ENCODE measurements around the gene DMD.

The DMD gene

DNA sequence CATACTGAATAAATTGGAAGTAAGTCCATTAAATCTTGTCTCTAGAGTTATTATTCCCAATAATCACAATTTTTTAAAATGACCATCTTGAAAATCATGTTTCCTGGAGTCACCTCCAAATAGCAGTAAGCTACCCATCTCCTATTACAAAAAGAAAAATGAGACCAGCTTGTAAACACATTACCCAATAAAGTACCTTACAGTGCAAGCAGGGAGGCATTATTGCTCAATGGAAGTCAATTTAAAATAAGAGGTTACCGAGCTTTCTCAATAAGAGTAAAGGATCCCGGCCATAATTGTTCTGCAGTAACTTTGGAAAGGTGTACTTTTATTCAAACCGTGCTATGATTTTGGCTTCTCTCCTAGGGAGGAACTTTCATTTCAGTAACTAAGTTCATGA lies 78.0 kb downstream of the DMD start:
- Histone ChIP-seq H3K4me1 (ENCODE audit: insufficient read depth, low read length) (no peaks in the 10 kb centered on the region), H4K20me1 (ENCODE audit: insufficient read depth, low read length) (no peaks in the 10 kb centered on the region), H3K4me3 (ENCODE audit: low read depth in 1 of 2, low read length in 2 of 2) (no peak overlapping the region), H3K4me2 (ENCODE audit: insufficient read depth, low read length) (no peak overlapping the region), H3K9ac (ENCODE audit: low read depth, low read length) (no peak overlapping the region), H3K36me3 (ENCODE audit: insufficient read depth, low read length) (no peaks in the 10 kb centered on the region), H3K27me3 (ENCODE audit: insufficient read depth, low read length, poor library complexity) (no peaks in the 10 kb centered on the region), H3K27ac (ENCODE audit: low read length) (no peak overlapping the region), H3K9me3 (ENCODE audit: insufficient read depth, low read length, severe bottlenecking) (no peaks in the 10 kb centered on the region), H3K79me2 (ENCODE audit: insufficient read depth, low read length) (no peaks in the 10 kb centered on the region), H2AFZ (ENCODE audit: low read depth, low read length) (no peak overlapping the region)
- TF ChIP-seq, protein P1, sequence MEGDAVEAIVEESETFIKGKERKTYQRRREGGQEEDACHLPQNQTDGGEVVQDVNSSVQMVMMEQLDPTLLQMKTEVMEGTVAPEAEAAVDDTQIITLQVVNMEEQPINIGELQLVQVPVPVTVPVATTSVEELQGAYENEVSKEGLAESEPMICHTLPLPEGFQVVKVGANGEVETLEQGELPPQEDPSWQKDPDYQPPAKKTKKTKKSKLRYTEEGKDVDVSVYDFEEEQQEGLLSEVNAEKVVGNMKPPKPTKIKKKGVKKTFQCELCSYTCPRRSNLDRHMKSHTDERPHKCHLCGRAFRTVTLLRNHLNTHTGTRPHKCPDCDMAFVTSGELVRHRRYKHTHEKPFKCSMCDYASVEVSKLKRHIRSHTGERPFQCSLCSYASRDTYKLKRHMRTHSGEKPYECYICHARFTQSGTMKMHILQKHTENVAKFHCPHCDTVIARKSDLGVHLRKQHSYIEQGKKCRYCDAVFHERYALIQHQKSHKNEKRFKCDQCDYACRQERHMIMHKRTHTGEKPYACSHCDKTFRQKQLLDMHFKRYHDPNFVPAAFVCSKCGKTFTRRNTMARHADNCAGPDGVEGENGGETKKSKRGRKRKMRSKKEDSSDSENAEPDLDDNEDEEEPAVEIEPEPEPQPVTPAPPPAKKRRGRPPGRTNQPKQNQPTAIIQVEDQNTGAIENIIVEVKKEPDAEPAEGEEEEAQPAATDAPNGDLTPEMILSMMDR (IDR thresholded peaks at IDR 0.05; ENCODE audit: borderline replicate concordance, extremely low read depth, low read length, poor library complexity, severe bottlenecking): no peak
- TF ChIP-seq EZH2 (IDR thresholded peaks at IDR 0.05; ENCODE audit: borderline replicate concordance, low read depth, low read length, severe bottlenecking): no peak
- DNase-seq (no peak), ATAC-seq (ENCODE audit: insufficient read depth, low read depth) (no peak)

DNA sequence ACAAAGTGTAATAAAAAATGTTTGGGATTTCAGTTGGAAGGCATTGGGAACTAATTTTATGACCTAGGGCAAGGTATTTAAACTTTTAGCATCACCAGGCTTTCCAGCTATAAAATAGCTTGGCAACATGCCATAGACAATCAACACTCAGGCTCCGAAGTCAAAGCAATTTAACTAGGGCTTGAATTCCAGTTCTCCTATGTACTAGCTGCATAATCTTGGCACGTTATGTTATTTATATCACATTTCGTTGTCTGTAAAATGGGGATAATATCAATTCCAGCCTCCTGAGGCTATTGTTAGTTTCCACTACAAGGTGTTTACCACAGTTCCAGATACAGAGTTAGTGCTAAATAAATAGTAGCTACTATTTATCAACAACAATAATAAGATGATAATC lies 78.8 kb downstream of the DMD start:
- no peaks in the 10 kb centered on the region for H3K4me1 ChIP-seq (ENCODE audit: insufficient read depth, low read length)
- DNase-seq (no peak), ATAC-seq (ENCODE audit: insufficient read depth, low read depth) (no peak)
- no peak overlapping the region for H3K27ac ChIP-seq (ENCODE audit: low read length)
- no peak overlapping the region for H3K4me3 ChIP-seq (ENCODE audit: low read depth in 1 of 2, low read length in 2 of 2)
- no peaks in the 10 kb centered on the region for H3K36me3 ChIP-seq (ENCODE audit: insufficient read depth, low read length)
- no peak overlapping the region for H3K9ac ChIP-seq (ENCODE audit: low read depth, low read length)
- H4K20me1 ChIP-seq (ENCODE audit: insufficient read depth, low read length): no peaks in the 10 kb centered on the region
- no peak overlapping the region for H2AFZ ChIP-seq (ENCODE audit: low read depth, low read length)
- no peaks in the 10 kb centered on the region for H3K27me3 ChIP-seq (ENCODE audit: insufficient read depth, low read length, poor library complexity)
- no peak for TF ChIP-seq EZH2 (IDR thresholded peaks at IDR 0.05; ENCODE audit: borderline replicate concordance, low read depth, low read length, severe bottlenecking)
- TF ChIP-seq, protein P1 (IDR thresholded peaks at IDR 0.05; ENCODE audit: borderline replicate concordance, extremely low read depth, low read length, poor library complexity, severe bottlenecking): no peak
- no peak overlapping the region for H3K4me2 ChIP-seq (ENCODE audit: insufficient read depth, low read length)
- H3K9me3 ChIP-seq (ENCODE audit: insufficient read depth, low read length, severe bottlenecking): no peaks in the 10 kb centered on the region
- H3K79me2 ChIP-seq (ENCODE audit: insufficient read depth, low read length): no peaks in the 10 kb centered on the region

DNA sequence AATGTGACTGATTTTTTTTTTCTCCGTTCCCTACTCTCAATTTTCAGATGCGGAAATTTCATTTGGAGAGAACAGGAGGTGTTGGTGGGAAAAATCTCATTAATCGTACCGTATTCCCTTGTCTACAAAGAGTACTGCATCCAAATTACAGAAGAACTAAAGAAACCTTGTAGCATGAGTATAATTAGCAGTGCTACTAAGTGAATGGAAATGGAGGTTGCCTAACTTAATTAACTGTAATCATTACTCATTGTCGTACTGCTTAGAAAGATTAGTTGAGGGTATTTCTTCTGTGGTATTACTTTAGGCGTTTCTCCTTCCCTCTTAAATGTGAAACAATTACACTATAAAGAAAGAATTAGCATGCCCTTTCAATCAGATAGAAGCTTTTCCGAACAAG lies 81.7 kb downstream of the DMD start:
- Histone ChIP-seq H4K20me1 (ENCODE audit: insufficient read depth, low read length) (no peaks in the 10 kb centered on the region), H3K9me3 (ENCODE audit: insufficient read depth, low read length, severe bottlenecking) (no peaks in the 10 kb centered on the region), H2AFZ (ENCODE audit: low read depth, low read length) (no peak overlapping the region), H3K27ac (ENCODE audit: low read length) (no peak overlapping the region), H3K9ac (ENCODE audit: low read depth, low read length) (no peak overlapping the region), H3K4me1 (ENCODE audit: insufficient read depth, low read length) (no peaks in the 10 kb centered on the region), H3K79me2 (ENCODE audit: insufficient read depth, low read length) (no peaks in the 10 kb centered on the region), H3K27me3 (ENCODE audit: insufficient read depth, low read length, poor library complexity) (no peaks in the 10 kb centered on the region), H3K4me2 (ENCODE audit: insufficient read depth, low read length) (no peak overlapping the region), H3K4me3 (ENCODE audit: low read depth in 1 of 2, low read length in 2 of 2) (no peak overlapping the region), H3K36me3 (ENCODE audit: insufficient read depth, low read length) (no peaks in the 10 kb centered on the region)
- DNase-seq (no peak), ATAC-seq (ENCODE audit: insufficient read depth, low read depth) (no peak)
- TF ChIP-seq, protein P1 (IDR thresholded peaks at IDR 0.05; ENCODE audit: borderline replicate concordance, extremely low read depth, low read length, poor library complexity, severe bottlenecking): no peak
- no peak for TF ChIP-seq EZH2 (IDR thresholded peaks at IDR 0.05; ENCODE audit: borderline replicate concordance, low read depth, low read length, severe bottlenecking)

Measured in DND-41 (cell line).